ENCODE results near the gene HDAC4. TPM values are rescaled to one million over a fixed set of nuclear protein-coding genes. Genes with fewer than 3 reads are reported as not detected.

Gene HDAC4
- total RNA-seq, 1 experiment from 2014 or later: 47.6 TPM

- BruUV-seq (replicated peaks): no TSS peak
- Histone ChIP-seq H3K9ac (ENCODE audit: low read length) (no peak overlapping the region), H4K20me1 (ENCODE audit: insufficient read depth) (no peaks in the 10 kb centered on the region), H3K9me3 (ENCODE audit: control insufficient read depth in 1 of 2, insufficient read depth in 1 of 2, low read depth in 1 of 2, low read length in 2 of 2) (no peaks in the 10 kb centered on the region), H3K79me2 (ENCODE audit: insufficient read depth, low read length) (no peaks in the 10 kb centered on the region), H3K36me3 (ENCODE audit: control insufficient read depth in 1 of 2, insufficient read depth in 2 of 2, low read length in 2 of 2) (peaks cover 0 to 2% of the 10 kb centered on the region in 2 experiments; a peak in 2 of 4 replicates), H3K4me2 (ENCODE audit: low read length) (no peak overlapping the region), H3K4me1 (ENCODE audit: control insufficient read depth in 1 of 2, insufficient read depth in 2 of 2, low read length in 2 of 2) (no peaks in the 10 kb centered on the region), H3K4me3 (replicated peaks in 1 of 2; ENCODE audit: low read depth in 1 of 2, low read length in 2 of 2) (no peak overlapping the region), H3K9me2 (ENCODE audit: insufficient read depth) (no peaks in the 10 kb centered on the region), H3K27ac (ENCODE audit: low read depth, low read length) (no peak overlapping the region), H3K27me3 (ENCODE audit: insufficient read depth, low read length) (no peaks in the 10 kb centered on the region), H2AFZ (ENCODE audit: low read depth, low read length, poor library complexity, severe bottlenecking) (no peak overlapping the region)
- ATAC-seq (no peak), DNase-seq (ENCODE audit: low read depth, low spot score) (no peak)
- no peak for TF ChIP-seq ZFX (IDR thresholded peaks at IDR 0.05)
- intact Hi-C loops (cut with micrococcal nuclease): no loop called here
- ChIA-PET RAD21 (ENCODE audit: low non-redundant PET in 1 of 2, low total read pairs in 2 of 2, uncharacterized antibody in 2 of 2, unreplicated experiment in 2 of 2) (no interaction called here), CTCF (no interaction called here), POLR2A (no interaction called here)
Measured at GRCh38 chr2:239061121-239061666, 339.6 kb downstream of the HDAC4 start.

GRCh38 chr2:239060676-239061075, 340.1 kb downstream of the HDAC4 start:
- Histone ChIP-seq H2AFZ (ENCODE audit: low read depth, low read length, poor library complexity, severe bottlenecking) (no peak overlapping the region), H3K4me1 (ENCODE audit: control insufficient read depth in 1 of 2, insufficient read depth in 2 of 2, low read length in 2 of 2) (no peaks in the 10 kb centered on the region), H3K9me2 (ENCODE audit: insufficient read depth) (no peaks in the 10 kb centered on the region), H3K9me3 (ENCODE audit: control insufficient read depth in 1 of 2, insufficient read depth in 1 of 2, low read depth in 1 of 2, low read length in 2 of 2) (no peaks in the 10 kb centered on the region), H4K20me1 (ENCODE audit: insufficient read depth) (no peaks in the 10 kb centered on the region), H3K36me3 (ENCODE audit: control insufficient read depth in 1 of 2, insufficient read depth in 2 of 2, low read length in 2 of 2) (no peaks in the 10 kb centered on the region; a peak in 2 of 4 replicates), H3K79me2 (ENCODE audit: insufficient read depth, low read length) (no peaks in the 10 kb centered on the region), H3K4me2 (ENCODE audit: low read length) (no peak overlapping the region), H3K4me3 (replicated peaks in 1 of 2; ENCODE audit: low read depth in 1 of 2, low read length in 2 of 2) (no peak overlapping the region), H3K27ac (ENCODE audit: low read depth, low read length) (no peak overlapping the region), H3K9ac (ENCODE audit: low read length) (no peak overlapping the region), H3K27me3 (ENCODE audit: insufficient read depth, low read length) (no peaks in the 10 kb centered on the region)
- intact Hi-C loops (cut with micrococcal nuclease): no loop called here
- TF ChIP-seq YY1 (IDR thresholded peaks at IDR 0.05; ENCODE audit: extremely low read depth, insufficient replicate concordance, low read depth, low read length) (no peak), POLR2AphosphoS5 (IDR thresholded peaks at IDR 0.05; ENCODE audit: low read depth, low read length) (no peak), ELF1 (IDR thresholded peaks at IDR 0.05; ENCODE audit: borderline replicate concordance, low read depth) (no peak), CBX3 (IDR thresholded peaks at IDR 0.05; ENCODE audit: low read depth) (no peak), FOSL1 (IDR thresholded peaks at IDR 0.05; ENCODE audit: low read depth) (no peak), RAD21 (IDR thresholded peaks at IDR 0.05; ENCODE audit: low read depth) (no peak), EZH2phosphoT487 (IDR thresholded peaks at IDR 0.05; ENCODE audit: borderline replicate concordance) (no peak), EGR1 (IDR thresholded peaks at IDR 0.05; ENCODE audit: low read depth) (no peak), SIN3A (IDR thresholded peaks at IDR 0.05; ENCODE audit: low read depth) (no peak)
- ATAC-seq (no peak), DNase-seq (ENCODE audit: low read depth, low spot score) (no peak)
- ChIA-PET RAD21 (ENCODE audit: low non-redundant PET in 1 of 2, low total read pairs in 2 of 2, uncharacterized antibody in 2 of 2, unreplicated experiment in 2 of 2) (no interaction called here), POLR2A (no interaction called here), CTCF (no interaction called here)
- BruUV-seq (replicated peaks): no TSS peak
